ENCODE data around the gene INTS1.

The INTS1 gene

GRCh38 chr7:1501487-1502270 is 2.5 kb downstream of the INTS1 start:
- TF ChIP-seq POLR2AphosphoS5 (IDR thresholded peaks at IDR 0.05; ENCODE audit: low read depth, low read length), result no peak
- no peak for TF ChIP-seq TAF1 (IDR thresholded peaks at IDR 0.05; ENCODE audit: borderline replicate concordance, insufficient read depth, low read length)
- no peak for TF ChIP-seq SIN3A (IDR thresholded peaks at IDR 0.05; ENCODE audit: borderline replicate concordance, insufficient read depth, low read length)
- no peak for TF ChIP-seq REST (IDR thresholded peaks at IDR 0.05; ENCODE audit: insufficient read depth in 1 of 2, low read depth in 2 of 2, low read length in 2 of 2)
- TF ChIP-seq FOXP2 (optimal IDR thresholded peaks at IDR 0.05; ENCODE audit: borderline replicate concordance, extremely low read depth, extremely low read length, insufficient read depth), result no peak

GRCh38 chr7:1500064-1500807 is 4.0 kb downstream of the INTS1 start:
- TF ChIP-seq SIN3A (IDR thresholded peaks at IDR 0.05; ENCODE audit: borderline replicate concordance, insufficient read depth, low read length) (no peak), REST (IDR thresholded peaks at IDR 0.05; ENCODE audit: insufficient read depth in 1 of 2, low read depth in 2 of 2, low read length in 2 of 2) (no peak), TAF1 (IDR thresholded peaks at IDR 0.05; ENCODE audit: borderline replicate concordance, insufficient read depth, low read length) (no peak), FOXP2 (optimal IDR thresholded peaks at IDR 0.05; ENCODE audit: borderline replicate concordance, extremely low read depth, extremely low read length, insufficient read depth) (no peak), POLR2AphosphoS5 (IDR thresholded peaks at IDR 0.05; ENCODE audit: low read depth, low read length) (no peak)

GRCh38 chr7:1499367-1500029 is 4.7 kb downstream of the INTS1 start:
- TF ChIP-seq FOXP2 (optimal IDR thresholded peaks at IDR 0.05; ENCODE audit: borderline replicate concordance, extremely low read depth, extremely low read length, insufficient read depth) (no peak), REST (IDR thresholded peaks at IDR 0.05; ENCODE audit: insufficient read depth in 1 of 2, low read depth in 2 of 2, low read length in 2 of 2) (no peak), TAF1 (IDR thresholded peaks at IDR 0.05; ENCODE audit: borderline replicate concordance, insufficient read depth, low read length) (no peak)

- no peak for TF ChIP-seq POLR2AphosphoS5 (IDR thresholded peaks at IDR 0.05; ENCODE audit: low read depth, low read length)
- TF ChIP-seq SIN3A (IDR thresholded peaks at IDR 0.05; ENCODE audit: borderline replicate concordance, insufficient read depth, low read length), result no peak
- TF ChIP-seq TAF1 (IDR thresholded peaks at IDR 0.05; ENCODE audit: borderline replicate concordance, insufficient read depth, low read length), result no peak
- TF ChIP-seq FOXP2 (optimal IDR thresholded peaks at IDR 0.05; ENCODE audit: borderline replicate concordance, extremely low read depth, extremely low read length, insufficient read depth), result no peak
- no peak for TF ChIP-seq REST (IDR thresholded peaks at IDR 0.05; ENCODE audit: insufficient read depth in 1 of 2, low read depth in 2 of 2, low read length in 2 of 2)
Measured at GRCh38 chr7:1498370-1499305, 5.6 kb downstream of the INTS1 start.

Data from PFSK-1 (cell line).